ENCODE data around the gene SENP8. TPM values are rescaled to one million over a fixed set of nuclear protein-coding genes. Genes with fewer than 3 reads are reported as not detected.
A peak's percentile ranks its signal among the peaks of the same experiment; 100 is the strongest.

The SENP8 gene
- polyA plus RNA-seq, 1 donor from 2014 or later: 0.59 TPM

- H3K9me3 Mint-ChIP-seq: no peaks in the 10 kb centered on the region
- no peaks in the 10 kb centered on the region for H3K36me3 Mint-ChIP-seq
- no peak overlapping the region for H3K4me3 Mint-ChIP-seq
- H3K27me3 Mint-ChIP-seq: no peaks in the 10 kb centered on the region
- peaks cover 0 to 4% (median 4%) of the 10 kb centered on the region in 3 donors for H3K4me1 Mint-ChIP-seq
- peak overlapping the region in 1 of 3 donors; percentile 60 for H3K27ac Mint-ChIP-seq
These were observed 13.7 kb downstream of the SENP8 start for GRCh38 chr15:72131922-72132321.

GRCh38 chr15:72133211-72133610 lies 15.0 kb downstream of the SENP8 start:
- no peaks in the 10 kb centered on the region for H3K9me3 Mint-ChIP-seq
- H3K4me1 Mint-ChIP-seq: peaks cover 0 to 4% (median 4%) of the 10 kb centered on the region in 3 donors
- no peak overlapping the region for H3K27ac Mint-ChIP-seq
- H3K4me3 Mint-ChIP-seq: no peak overlapping the region
- no peaks in the 10 kb centered on the region for H3K36me3 Mint-ChIP-seq
- no peaks in the 10 kb centered on the region for H3K27me3 Mint-ChIP-seq

- Mint-ChIP-seq H3K9me3 (no peaks in the 10 kb centered on the region), H3K4me3 (no peak overlapping the region), H3K27ac (no peak overlapping the region), H3K4me1 (peaks cover 0 to 5% (median 5%) of the 10 kb centered on the region in 3 donors), H3K36me3 (no peaks in the 10 kb centered on the region), H3K27me3 (no peaks in the 10 kb centered on the region)
These were observed 17.5 kb downstream of the SENP8 start for GRCh38 chr15:72135719-72136118.

- H3K27me3 Mint-ChIP-seq: no peaks in the 10 kb centered on the region
- no peaks in the 10 kb centered on the region for H3K36me3 Mint-ChIP-seq
- H3K9me3 Mint-ChIP-seq: no peaks in the 10 kb centered on the region
- H3K4me1 Mint-ChIP-seq: peaks cover 5 to 12% (median 11%) of the 10 kb centered on the region in 3 donors
- no peak overlapping the region for H3K4me3 Mint-ChIP-seq
- no peak overlapping the region for H3K27ac Mint-ChIP-seq
These were observed 18.2 kb downstream of the SENP8 start for GRCh38 chr15:72136170-72137051.

DNA sequence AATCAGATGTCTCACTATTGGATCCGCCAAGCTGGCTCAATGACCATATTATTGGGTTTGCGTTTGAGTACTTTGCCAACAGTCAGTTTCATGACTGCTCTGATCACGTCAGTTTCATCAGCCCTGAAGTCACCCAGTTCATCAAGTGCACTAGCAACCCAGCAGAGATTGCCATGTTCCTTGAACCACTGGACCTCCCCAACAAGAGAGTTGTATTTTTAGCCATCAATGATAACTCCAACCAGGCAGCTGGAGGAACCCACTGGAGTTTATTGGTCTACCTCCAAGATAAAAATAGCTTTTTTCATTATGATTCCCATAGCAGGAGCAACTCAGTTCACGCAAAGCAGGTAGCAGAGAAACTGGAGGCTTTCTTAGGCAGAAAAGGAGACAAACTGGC lies 21.5 kb downstream of the SENP8 start:
- Mint-ChIP-seq H3K27me3 (peaks cover 2% of the 10 kb centered on the region), H3K27ac (no peak overlapping the region), H3K9me3 (no peaks in the 10 kb centered on the region), H3K36me3 (no peaks in the 10 kb centered on the region), H3K4me3 (no peak overlapping the region), H3K4me1 (peaks cover 11 to 12% (median 12%) of the 10 kb centered on the region in 3 donors)

GRCh38 chr15:72140088-72140487 lies 21.9 kb downstream of the SENP8 start:
- Mint-ChIP-seq H3K36me3 (no peaks in the 10 kb centered on the region), H3K27ac (no peak overlapping the region), H3K4me3 (no peak overlapping the region), H3K9me3 (no peaks in the 10 kb centered on the region), H3K4me1 (peaks cover 11 to 12% (median 12%) of the 10 kb centered on the region in 3 donors), H3K27me3 (peaks cover 2% of the 10 kb centered on the region)

GRCh38 chr15:72141171-72142084 lies 23.2 kb downstream of the SENP8 start:
- no peaks in the 10 kb centered on the region for H3K9me3 Mint-ChIP-seq
- H3K36me3 Mint-ChIP-seq: no peaks in the 10 kb centered on the region
- peaks cover 2% of the 10 kb centered on the region for H3K27me3 Mint-ChIP-seq
- H3K4me3 Mint-ChIP-seq: peak overlapping the region in 2 of 4 donors; percentile 9 to 72
- peak overlapping the region; percentile 1 to 82 (median 65) for H3K27ac Mint-ChIP-seq
- H3K4me1 Mint-ChIP-seq: peaks cover 11 to 12% (median 12%) of the 10 kb centered on the region in 3 donors

- Mint-ChIP-seq H3K27ac (no peak overlapping the region), H3K27me3 (peaks cover 2% of the 10 kb centered on the region), H3K4me3 (no peak overlapping the region), H3K9me3 (no peaks in the 10 kb centered on the region), H3K4me1 (peaks cover 6 to 7% (median 6%) of the 10 kb centered on the region in 3 donors), H3K36me3 (no peaks in the 10 kb centered on the region)
These were observed 28.0 kb downstream of the SENP8 start for GRCh38 chr15:72146221-72146620.

- no peak overlapping the region for H3K27ac Mint-ChIP-seq
- H3K9me3 Mint-ChIP-seq: no peaks in the 10 kb centered on the region
- no peaks in the 10 kb centered on the region for H3K27me3 Mint-ChIP-seq
- peaks cover 0 to 2% (median 0%) of the 10 kb centered on the region in 3 donors for H3K4me1 Mint-ChIP-seq
- H3K4me3 Mint-ChIP-seq: no peak overlapping the region
- H3K36me3 Mint-ChIP-seq: no peaks in the 10 kb centered on the region
These were observed 28.7 kb downstream of the SENP8 start for GRCh38 chr15:72146934-72147333.

DNA sequence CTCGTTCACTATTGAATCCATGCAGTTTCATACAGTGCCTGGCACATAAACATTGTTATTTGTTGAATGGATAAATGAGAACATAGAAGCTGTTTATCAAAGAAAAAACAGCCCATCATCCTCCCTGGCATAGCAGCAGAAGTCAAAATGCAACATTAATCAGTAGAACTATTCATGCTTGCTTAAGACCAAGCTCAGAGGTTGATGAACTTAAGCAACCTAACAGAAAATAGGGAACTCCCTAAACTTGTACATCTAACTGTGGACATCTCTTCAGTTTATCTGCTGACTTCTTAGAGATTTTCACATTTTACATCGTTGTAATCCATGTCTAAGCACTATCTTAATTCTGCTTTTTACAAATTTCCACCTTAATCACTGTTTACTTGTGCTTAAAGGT lies 29.2 kb downstream of the SENP8 start:
- H3K27me3 Mint-ChIP-seq: no peaks in the 10 kb centered on the region
- no peak overlapping the region for H3K27ac Mint-ChIP-seq
- no peak overlapping the region for H3K4me3 Mint-ChIP-seq
- peaks cover 0 to under 1% (median 0%) of the 10 kb centered on the region in 3 donors for H3K4me1 Mint-ChIP-seq
- no peaks in the 10 kb centered on the region for H3K36me3 Mint-ChIP-seq
- H3K9me3 Mint-ChIP-seq: no peaks in the 10 kb centered on the region

DNA sequence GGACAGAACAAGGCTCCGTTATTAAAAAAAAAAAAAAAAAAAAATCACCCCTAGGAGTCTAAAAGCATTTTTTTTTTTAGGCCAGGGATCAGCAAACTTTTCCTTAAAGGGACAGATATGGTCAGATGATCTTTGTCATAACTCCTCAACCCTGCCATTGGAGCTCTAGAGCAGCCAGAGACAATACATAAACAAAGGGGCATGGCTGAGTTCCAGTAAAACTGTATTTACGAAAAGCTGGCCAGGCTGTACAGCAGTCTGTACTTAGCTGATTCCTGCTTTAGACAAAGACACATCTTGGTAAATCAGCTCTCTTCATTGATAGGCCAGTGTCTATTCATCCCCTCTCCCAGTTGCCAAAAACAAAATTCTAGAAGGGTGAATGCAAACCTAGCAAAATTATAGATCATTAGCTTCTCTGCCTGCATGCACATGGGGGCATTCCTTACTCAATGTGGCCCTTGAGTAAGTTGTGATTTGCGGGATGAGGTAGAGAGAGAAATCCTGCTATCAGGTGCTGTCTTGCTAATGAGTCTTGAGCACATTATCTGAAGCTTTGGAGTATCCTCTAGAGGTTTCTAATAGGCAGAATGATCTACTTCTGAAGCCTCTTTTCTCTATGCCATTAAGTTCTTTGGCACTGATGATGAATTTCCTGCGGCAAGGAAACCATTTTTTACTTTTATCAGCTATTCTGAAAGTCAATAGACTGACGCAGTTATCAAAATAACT lies 35.2 kb downstream of the SENP8 start:
- no peaks in the 10 kb centered on the region for H3K36me3 Mint-ChIP-seq
- H3K27ac Mint-ChIP-seq: no peak overlapping the region

GRCh38 chr15:72154316-72154715 lies 36.1 kb downstream of the SENP8 start:
- no peaks in the 10 kb centered on the region for H3K9me3 Mint-ChIP-seq
- H3K4me1 Mint-ChIP-seq: peaks cover 0 to 4% (median 0%) of the 10 kb centered on the region in 3 donors
- no peaks in the 10 kb centered on the region for H3K36me3 Mint-ChIP-seq
- H3K27me3 Mint-ChIP-seq: no peaks in the 10 kb centered on the region
- no peak overlapping the region for H3K27ac Mint-ChIP-seq
- no peak overlapping the region for H3K4me3 Mint-ChIP-seq

More for the DNA sequence above, 35.2 kb downstream of the SENP8 start:
- Mint-ChIP-seq H3K9me3 (no peaks in the 10 kb centered on the region), H3K27me3 (no peaks in the 10 kb centered on the region), H3K4me3 (no peak overlapping the region), H3K4me1 (peaks cover 0 to 4% (median 0%) of the 10 kb centered on the region in 3 donors)

DNA sequence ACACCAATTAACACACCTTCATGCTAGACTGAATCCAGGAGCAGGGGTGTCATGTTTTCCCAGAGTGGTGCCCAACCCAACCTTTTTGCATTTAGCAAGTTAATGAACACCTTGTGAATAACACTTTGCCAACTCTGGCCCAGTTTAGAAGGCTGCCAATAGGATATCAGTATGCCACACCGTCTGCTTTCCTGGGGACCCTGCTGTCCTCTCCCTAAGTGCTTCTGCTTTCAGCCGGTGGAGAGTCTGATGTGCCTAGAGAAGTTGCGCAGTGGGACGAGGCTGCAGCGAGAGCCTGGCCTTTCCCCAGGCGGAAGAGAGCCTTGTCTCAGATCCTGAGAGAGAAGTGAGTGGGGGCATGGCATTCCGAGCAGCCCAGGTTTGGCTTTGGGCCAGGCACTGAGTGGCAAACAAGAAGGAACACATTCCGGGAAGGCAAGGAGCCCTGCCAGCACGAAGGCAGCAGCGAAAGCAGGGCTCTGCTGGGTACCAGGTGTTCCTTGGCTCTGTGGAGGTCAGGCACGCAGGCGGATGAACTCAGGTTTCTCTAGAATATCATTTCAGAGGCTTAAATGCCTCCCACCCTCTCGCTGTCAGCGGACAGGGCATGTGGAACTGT lies 36.9 kb downstream of the SENP8 start:
- no peaks in the 10 kb centered on the region for H3K9me3 Mint-ChIP-seq
- no peaks in the 10 kb centered on the region for H3K36me3 Mint-ChIP-seq
- H3K27me3 Mint-ChIP-seq: no peaks in the 10 kb centered on the region
- H3K4me3 Mint-ChIP-seq: peak overlapping the region in 2 of 4 donors; percentile 69 to 75
- peaks cover 0 to 4% (median 0%) of the 10 kb centered on the region in 3 donors for H3K4me1 Mint-ChIP-seq
- H3K27ac Mint-ChIP-seq: no peak overlapping the region
